GM12865 (cell line): Measurements from ENCODE around the gene TTYH2.

Experiments used
- DNase-seq: peaks from one replicate; pipeline ENCODE4 v3.0.0; 2010; ENCODE audit warnings: low read depth
- H3K4me3 ChIP-seq: 2 replicates; pipeline ENCODE4 v1.5.1; 2011; ENCODE audit warnings: mild to moderate bottlenecking, low read depth, low read length, control low read depth
- TF ChIP-seq, protein P1 (sequence below): IDR thresholded peaks from 2 replicates; pipeline ENCODE4 v1.5.1; 2011; ENCODE audit warnings: low read length, control low read depth, low read depth, inconsistent platforms; ENCODE audit not compliant: insufficient read depth; ENCODE audit errors: missing control alignments

The TTYH2 gene

DNA sequence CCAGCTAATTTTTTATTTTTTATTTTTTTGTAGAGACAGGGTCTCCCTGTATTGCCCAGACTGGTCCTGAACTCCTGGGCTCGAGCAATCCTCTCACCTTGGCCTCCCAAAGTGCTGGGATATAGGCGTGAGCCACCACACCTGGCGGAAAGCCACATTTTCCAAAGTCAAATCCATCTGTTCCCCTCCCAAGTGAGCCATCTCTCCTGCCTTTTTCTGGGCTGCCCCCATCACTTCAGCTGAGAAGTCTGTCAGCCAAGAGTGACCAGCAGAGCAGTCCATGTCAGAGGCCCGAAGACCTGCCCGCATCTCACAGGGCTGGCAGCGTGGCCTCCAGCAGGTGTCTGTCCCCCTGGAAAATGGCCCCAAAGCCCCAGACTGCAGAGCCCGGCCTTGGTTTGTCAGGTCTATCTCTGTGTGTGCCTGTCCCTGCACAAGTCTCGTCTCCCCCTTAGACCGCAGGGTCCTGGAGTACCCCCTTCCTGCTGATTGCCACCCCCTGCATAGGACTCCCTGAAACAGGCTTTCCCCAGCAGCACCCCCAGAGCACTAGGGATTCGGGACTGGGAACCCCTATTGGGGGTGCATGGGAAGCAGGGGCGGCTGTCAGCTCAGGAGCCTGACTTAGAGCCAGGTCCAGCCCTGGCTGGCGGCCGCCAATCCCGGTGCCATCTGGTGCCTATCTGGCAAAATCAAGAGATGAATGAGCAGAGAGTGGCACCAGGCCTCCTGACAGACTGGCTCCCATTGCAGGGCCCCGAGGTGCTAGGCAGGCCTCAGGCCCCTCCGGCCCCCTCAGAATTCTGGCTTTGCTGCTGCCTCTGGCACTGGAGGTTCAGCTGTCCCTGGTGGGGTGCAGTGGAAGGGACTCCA is 7.8 kb downstream of the TTYH2 start:
- no peak for DNase-seq
- H3K4me3 ChIP-seq, result no peak overlapping the region
- TF ChIP-seq, protein P1, sequence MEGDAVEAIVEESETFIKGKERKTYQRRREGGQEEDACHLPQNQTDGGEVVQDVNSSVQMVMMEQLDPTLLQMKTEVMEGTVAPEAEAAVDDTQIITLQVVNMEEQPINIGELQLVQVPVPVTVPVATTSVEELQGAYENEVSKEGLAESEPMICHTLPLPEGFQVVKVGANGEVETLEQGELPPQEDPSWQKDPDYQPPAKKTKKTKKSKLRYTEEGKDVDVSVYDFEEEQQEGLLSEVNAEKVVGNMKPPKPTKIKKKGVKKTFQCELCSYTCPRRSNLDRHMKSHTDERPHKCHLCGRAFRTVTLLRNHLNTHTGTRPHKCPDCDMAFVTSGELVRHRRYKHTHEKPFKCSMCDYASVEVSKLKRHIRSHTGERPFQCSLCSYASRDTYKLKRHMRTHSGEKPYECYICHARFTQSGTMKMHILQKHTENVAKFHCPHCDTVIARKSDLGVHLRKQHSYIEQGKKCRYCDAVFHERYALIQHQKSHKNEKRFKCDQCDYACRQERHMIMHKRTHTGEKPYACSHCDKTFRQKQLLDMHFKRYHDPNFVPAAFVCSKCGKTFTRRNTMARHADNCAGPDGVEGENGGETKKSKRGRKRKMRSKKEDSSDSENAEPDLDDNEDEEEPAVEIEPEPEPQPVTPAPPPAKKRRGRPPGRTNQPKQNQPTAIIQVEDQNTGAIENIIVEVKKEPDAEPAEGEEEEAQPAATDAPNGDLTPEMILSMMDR, result no peak

- no peak overlapping the region for H3K4me3 ChIP-seq
- no peak for DNase-seq
- TF ChIP-seq, protein P1, result no peak
Observed at GRCh38 chr17:74222399-74222798, 9.0 kb downstream of the TTYH2 start.

DNA sequence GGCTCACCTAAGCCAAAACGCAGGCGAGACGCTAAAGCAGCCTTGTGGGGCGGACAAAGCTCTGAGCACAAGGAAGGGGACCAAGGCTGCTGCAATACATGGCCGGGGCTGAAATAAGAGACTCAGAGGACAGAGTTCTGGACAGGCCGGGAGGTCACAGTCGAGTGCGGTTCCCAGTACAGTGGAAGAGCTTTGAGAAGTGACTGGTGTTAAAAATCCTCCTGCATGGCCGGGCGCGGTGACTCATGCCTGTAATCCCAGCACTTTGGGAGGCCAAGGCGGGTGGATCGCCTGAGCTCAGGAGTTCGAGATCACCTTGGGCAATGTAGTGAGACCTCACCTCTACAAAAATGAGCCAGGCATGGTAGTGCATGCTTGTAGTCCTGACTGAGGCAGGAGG is 10.5 kb downstream of the TTYH2 start:
- no peak for DNase-seq
- TF ChIP-seq, protein P1, result no peak

GRCh38 chr17:74224959-74225725 is 11.8 kb downstream of the TTYH2 start:
- DNase-seq, result no peak
- TF ChIP-seq, protein P1, result no peak
- no peak overlapping the region for H3K4me3 ChIP-seq

More for the DNA sequence above, 10.5 kb downstream of the TTYH2 start:
- no peak overlapping the region for H3K4me3 ChIP-seq

DNA sequence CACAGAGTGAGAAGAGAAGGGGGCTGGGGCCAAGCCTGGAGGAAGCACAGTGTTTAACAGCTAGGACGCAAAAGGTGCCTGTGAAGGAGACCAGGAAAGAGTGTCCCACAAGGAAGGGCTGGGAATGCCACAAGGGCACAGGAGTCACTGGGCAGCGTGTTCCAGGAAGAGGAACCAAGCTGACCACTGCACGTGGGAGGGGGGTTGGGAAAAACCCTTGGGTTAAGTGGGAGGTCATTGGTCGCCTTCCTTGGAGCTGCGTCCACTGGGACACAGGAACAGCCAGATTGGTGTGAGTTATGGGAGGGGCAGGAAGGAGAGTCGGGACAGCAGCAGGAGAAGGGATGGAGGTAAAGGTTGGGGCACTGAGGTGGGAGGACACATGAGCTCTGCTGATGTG is 12.9 kb downstream of the TTYH2 start:
- no peak for DNase-seq
- TF ChIP-seq, protein P1, result no peak
- H3K4me3 ChIP-seq, result no peak overlapping the region

DNA sequence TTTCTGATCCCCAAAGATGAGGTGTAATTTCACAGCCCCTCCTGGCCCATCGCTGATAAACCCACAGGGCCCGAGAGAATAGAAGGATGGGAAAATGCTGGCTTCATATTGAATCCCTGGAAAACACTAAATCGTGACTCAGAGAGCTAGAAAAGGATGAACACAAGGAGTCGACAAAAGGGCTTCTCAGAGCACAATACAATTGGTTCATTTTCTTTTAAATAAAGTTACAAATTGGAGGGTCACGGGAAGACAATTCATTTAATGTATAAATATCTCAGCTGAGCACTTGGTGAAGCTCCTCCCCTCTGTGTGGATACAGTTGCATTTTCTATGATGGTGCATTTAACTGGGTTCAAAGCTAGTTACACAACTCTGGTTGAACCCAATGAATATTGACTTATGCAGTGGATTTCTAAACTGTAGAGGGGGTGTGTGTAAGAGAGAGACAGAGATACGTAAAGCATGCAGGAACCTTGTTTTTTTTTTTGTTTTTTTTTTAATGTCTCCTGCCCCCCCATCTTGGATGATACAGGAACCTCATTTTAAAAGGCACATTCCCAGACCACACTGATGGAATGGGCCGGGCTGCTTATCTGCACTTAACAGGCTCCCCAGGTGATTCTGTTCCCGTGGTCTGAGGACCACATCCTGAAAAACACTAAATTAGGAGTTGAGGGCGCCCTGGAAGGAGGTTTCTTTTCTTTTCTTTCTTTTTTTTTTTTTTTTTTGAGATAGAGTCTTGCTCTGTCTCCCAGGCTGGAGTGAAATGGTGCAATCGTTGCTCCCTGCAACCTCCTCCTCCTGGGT is 14.1 kb downstream of the TTYH2 start:
- no peak for DNase-seq
- H3K4me3 ChIP-seq, result no peak overlapping the region
- TF ChIP-seq, protein P1, result no peak
